GM08714 (cell line): ENCODE measurements around the gene CDK5R1.

Source experiments
- H3K4me3 ChIP-seq: fragments of 200-500 bp; sonication (Bioruptor generic); 2 replicates; pipeline ENCODE4 v1.5.1; 2014; ENCODE audit warnings: mild to moderate bottlenecking, low read length, inconsistent platforms
- ZNF274 ChIP-seq: IDR thresholded peaks from 2 replicates; pipeline ENCODE4 v1.6.1; 2012; ENCODE audit warnings: mild to moderate bottlenecking, low read depth, low read length

The CDK5R1 gene

GRCh38 chr17:32461498-32461852 lies 25.3 kb upstream of the CDK5R1 start:
- TF ChIP-seq ZNF274 = no peak
- no peak overlapping the region for H3K4me3 ChIP-seq

GRCh38 chr17:32461853-32462617 lies 24.8 kb upstream of the CDK5R1 start:
- H3K4me3 ChIP-seq = no peak overlapping the region
- no peak for TF ChIP-seq ZNF274

GRCh38 chr17:32463304-32463703 lies 23.5 kb upstream of the CDK5R1 start:
- no peak overlapping the region for H3K4me3 ChIP-seq
- no peak for TF ChIP-seq ZNF274

GRCh38 chr17:32464374-32464773 lies 22.4 kb upstream of the CDK5R1 start:
- no peak overlapping the region for H3K4me3 ChIP-seq
- TF ChIP-seq ZNF274 = no peak

- no peak for TF ChIP-seq ZNF274
Observed at GRCh38 chr17:32467949-32468348, 18.8 kb upstream of the CDK5R1 start.

GRCh38 chr17:32470405-32471167 lies 16.2 kb upstream of the CDK5R1 start:
- no peak for TF ChIP-seq ZNF274
- no peak overlapping the region for H3K4me3 ChIP-seq

More at GRCh38 chr17:32467949-32468348, 18.8 kb upstream of the CDK5R1 start:
- no peak overlapping the region for H3K4me3 ChIP-seq

GRCh38 chr17:32471652-32472051 lies 15.1 kb upstream of the CDK5R1 start:
- TF ChIP-seq ZNF274 = no peak
- H3K4me3 ChIP-seq = no peak overlapping the region

GRCh38 chr17:32475258-32475657 lies 11.5 kb upstream of the CDK5R1 start:
- no peak overlapping the region for H3K4me3 ChIP-seq
- TF ChIP-seq ZNF274 = no peak

- no peak for TF ChIP-seq ZNF274
- H3K4me3 ChIP-seq = no peak overlapping the region
Observed at GRCh38 chr17:32477220-32477619, 9.6 kb upstream of the CDK5R1 start.

GRCh38 chr17:32479074-32479617 lies 7.6 kb upstream of the CDK5R1 start:
- no peak overlapping the region for H3K4me3 ChIP-seq
- TF ChIP-seq ZNF274 = no peak

- no peak for TF ChIP-seq ZNF274
- H3K4me3 ChIP-seq = no peak overlapping the region
Observed at GRCh38 chr17:32481193-32481592, 5.6 kb upstream of the CDK5R1 start.

- TF ChIP-seq ZNF274 = no peak
- H3K4me3 ChIP-seq = no peak overlapping the region
Observed at GRCh38 chr17:32482568-32483320, 4.0 kb upstream of the CDK5R1 start.

- TF ChIP-seq ZNF274 = no peak
- no peak overlapping the region for H3K4me3 ChIP-seq
Observed at GRCh38 chr17:32483451-32484019, 3.3 kb upstream of the CDK5R1 start.

- H3K4me3 ChIP-seq = no peak overlapping the region
- TF ChIP-seq ZNF274 = no peak
Observed at GRCh38 chr17:32484041-32484461, 2.7 kb upstream of the CDK5R1 start.
